SK-N-SH (cell line): ENCODE data around the gene COL12A1. TPM values are rescaled to one million over a fixed set of nuclear protein-coding genes. Genes with fewer than 3 reads are reported as not detected.

ENCODE experiments used
- CTCF ChIA-PET: fragments of 300-600, 350-600 bp; formaldehyde crosslinking; extraction: SDS; loops from one replicate; lab custom pipeline; 2021; lab: Yijun Ruan, JAX
- POLR2A ChIA-PET: fragments of 350-600 bp; sonication (Branson Sonifier 250); formaldehyde crosslinking; extraction: SDS; loops from one replicate; lab custom pipeline; 2020; ENCODE audit warnings: antibody characterized with exemption, inconsistent platforms; lab: Yijun Ruan, JAX
- DNase-seq: peaks from one replicate; pipeline ENCODE4 v3.0.0; 2012
- H2AFZ ChIP-seq: fragments of 200-600 bp; sonication (generic); 2 replicates; pipeline ENCODE4 v1.8.1; 2016; ENCODE audit warnings: antibody characterized with exemption, mild to moderate bottlenecking, low read depth
- H3F3A ChIP-seq: fragments of 200-600 bp; sonication (generic); replicated peaks from 2 replicates; pipeline ENCODE3; 2016; ENCODE audit warnings: antibody characterized with exemption, mild to moderate bottlenecking; ENCODE audit not compliant: insufficient read depth
- H3K27ac ChIP-seq, 2 experiments: fragments of 200-500 bp in 1 of 2; fragments of 200-600 bp in 1 of 2; sonication (Bioruptor generic) in 1 of 2; sonication (generic), shearing (Covaris generic) in 1 of 2; 2 replicates each; pipeline versions ENCODE4 v1.5.1 to v1.6.1; 2014 to 2016; ENCODE audit warnings: low read depth in 2 of 2, inconsistent platforms in 1 of 2, low read length in 1 of 2, mild to moderate bottlenecking in 1 of 2, mixed read lengths in 1 of 2
- H3K27me3 ChIP-seq: fragments of 200-600 bp; sonication (generic), shearing (Covaris generic); 2 replicates; pipeline ENCODE4 v1.6.1; 2016; ENCODE audit warnings: mixed run types; ENCODE audit not compliant: insufficient read depth
- H3K36me3 ChIP-seq, 2 experiments: fragments of 200-500 bp in 1 of 2; fragments of 200-600 bp in 1 of 2; sonication (Bioruptor generic) in 1 of 2; sonication (generic) in 1 of 2; replicated peaks in 1 of 2; 2 replicates each; pipeline versions ENCODE3 to v1.5.1; 2014 to 2016; ENCODE audit warnings: low read length in 1 of 2, mild to moderate bottlenecking in 1 of 2; ENCODE audit not compliant: insufficient read depth in 2 of 2, control insufficient read depth in 1 of 2
- H3K4me1 ChIP-seq, 2 experiments: fragments of 200-500 bp in 1 of 2; fragments of 200-600 bp in 1 of 2; sonication (Bioruptor generic) in 1 of 2; sonication (generic), shearing (Covaris generic) in 1 of 2; 2 replicates each; pipeline versions ENCODE4 v1.5.1 to v1.6.1; 2014 to 2016; ENCODE audit warnings: low read depth in 1 of 2, low read length in 1 of 2, mixed run types in 1 of 2; ENCODE audit not compliant: insufficient read depth in 2 of 2, control insufficient read depth in 1 of 2
- H3K4me2 ChIP-seq: fragments of 200-600 bp; sonication (generic), shearing (Covaris generic); 2 replicates; pipeline ENCODE4 v1.6.1; 2017; ENCODE audit warnings: mixed run types
- H3K4me3 ChIP-seq, 2 experiments: fragments of 200-500 bp in 1 of 2; fragments of 200-600 bp in 1 of 2; sonication (Bioruptor generic) in 1 of 2; sonication (generic), shearing (Covaris generic) in 1 of 2; 2 replicates each; pipeline versions ENCODE4 v1.5.1 to v1.8.1; 2014 to 2016; ENCODE audit warnings: low read depth in 2 of 2, inconsistent platforms in 1 of 2, low read length in 1 of 2, mild to moderate bottlenecking in 1 of 2, mixed read lengths in 1 of 2, moderate library complexity in 1 of 2
- H3K79me2 ChIP-seq: fragments of 200-600 bp; sonication (generic); 2 replicates; pipeline ENCODE4 v1.8.1; 2017; ENCODE audit warnings: mild to moderate bottlenecking; ENCODE audit not compliant: insufficient read depth
- H3K9ac ChIP-seq: fragments of 200-600 bp; sonication (generic); 2 replicates; pipeline ENCODE4 v1.6.1; 2017; ENCODE audit warnings: mixed run types
- H3K9me2 ChIP-seq: fragments of 200-600 bp; sonication (generic); 2 replicates; pipeline ENCODE4 v1.6.1; 2017; ENCODE audit warnings: mixed run types
- H3K9me3 ChIP-seq: fragments of 200-600 bp; sonication (generic); 2 replicates; pipeline ENCODE4 v1.6.1; 2017; ENCODE audit warnings: mixed run types, mild to moderate bottlenecking, moderate library complexity
- H4K20me1 ChIP-seq: fragments of 200-600 bp; sonication (generic); 2 replicates; pipeline ENCODE4 v1.6.1; 2017; ENCODE audit warnings: mild to moderate bottlenecking, mixed run types; ENCODE audit not compliant: insufficient read depth
- CHD2 ChIP-seq: fragments of 150-350 bp; IDR thresholded peaks from 2 replicates; pipeline ENCODE4 v1.6.1; 2018; ENCODE audit warnings: low read length; ENCODE audit not compliant: partially characterized antibody
- EP300 ChIP-seq, 2 experiments: IDR thresholded peaks; 2 replicates each; pipeline versions ENCODE4 v1.4.0 to v1.6.1; 2012; ENCODE audit warnings: borderline replicate concordance in 1 of 2, low read depth in 1 of 2, low read length in 1 of 2
- EZH2phosphoT487 ChIP-seq: fragments of 200-600 bp; sonication (generic); IDR thresholded peaks from 2 replicates; pipeline ENCODE4 v1.6.1; 2017; ENCODE audit warnings: low read depth, mixed run types, mild to moderate bottlenecking, antibody characterized with exemption, moderate library complexity, borderline replicate concordance
- FOXJ3 ChIP-seq: sonication (generic); formaldehyde crosslinking; IDR thresholded peaks from 2 replicates; pipeline ENCODE4 v1.5.1; 2020; ENCODE audit warnings: mild to moderate bottlenecking, missing genetic modification reagents
- FOXM1 ChIP-seq: IDR thresholded peaks from 2 replicates; pipeline ENCODE4 v1.4.0; 2012; ENCODE audit warnings: low read depth, mild to moderate bottlenecking
- IRF3 ChIP-seq: fragments of 150-350 bp; IDR thresholded peaks from 2 replicates; pipeline ENCODE4 v1.6.1; 2016; ENCODE audit warnings: mild to moderate bottlenecking, low read depth, low read length
- JUND ChIP-seq: IDR thresholded peaks from 2 replicates; pipeline ENCODE4 v1.4.0; 2012
- MAX ChIP-seq: IDR thresholded peaks from 2 replicates; pipeline ENCODE4 v1.4.0; 2012; ENCODE audit warnings: low read depth
- MXI1 ChIP-seq: IDR thresholded peaks from 2 replicates; pipeline ENCODE4 v1.6.1; 2012; ENCODE audit warnings: mild to moderate bottlenecking, low read depth, low read length, improper control_type of control experiment
- NFIC ChIP-seq: IDR thresholded peaks from 2 replicates; pipeline ENCODE4 v1.4.0; 2012; ENCODE audit warnings: borderline replicate concordance
- NRF1 ChIP-seq: IDR thresholded peaks from 2 replicates; pipeline ENCODE4 v1.6.1; 2012; ENCODE audit warnings: low read depth, mild to moderate bottlenecking, low read length
- PBX3 ChIP-seq: IDR thresholded peaks from 2 replicates; pipeline ENCODE4; 2012
- POLR2AphosphoS5 ChIP-seq: IDR thresholded peaks from 2 replicates; pipeline ENCODE4 v1.6.1; 2012; ENCODE audit warnings: low read depth, low read length
- RAD21 ChIP-seq: IDR thresholded peaks from 2 replicates; pipeline ENCODE4 v1.6.1; 2012; ENCODE audit warnings: mild to moderate bottlenecking, low read length
- RFX5 ChIP-seq: IDR thresholded peaks from 2 replicates; pipeline ENCODE4 v1.6.1; 2012; ENCODE audit warnings: mild to moderate bottlenecking, improper control_type of control experiment, low read length
- RXRA ChIP-seq: IDR thresholded peaks from 2 replicates; pipeline ENCODE4 v1.4.0; 2012; ENCODE audit warnings: low read depth, mild to moderate bottlenecking, borderline replicate concordance
- SIN3A ChIP-seq: IDR thresholded peaks from 2 replicates; pipeline ENCODE4 v1.6.1; 2012; ENCODE audit warnings: low read depth, mild to moderate bottlenecking, low read length, moderate library complexity, borderline replicate concordance
- SMC3 ChIP-seq: IDR thresholded peaks from 2 replicates; pipeline ENCODE4 v1.6.1; 2012; ENCODE audit warnings: low read depth, low read length, improper control_type of control experiment
- USF1 ChIP-seq: IDR thresholded peaks from 2 replicates; pipeline ENCODE4 v1.4.0; 2012; ENCODE audit warnings: low read depth, borderline replicate concordance
- USF2 ChIP-seq: fragments of 150-350 bp; IDR thresholded peaks from 2 replicates; pipeline ENCODE4 v1.6.1; 2017; ENCODE audit warnings: antibody characterized with exemption, low read length, low read depth, borderline replicate concordance
- YY1 ChIP-seq: IDR thresholded peaks from 2 replicates; pipeline ENCODE4 v1.4.0; 2012; ENCODE audit warnings: low read depth, mild to moderate bottlenecking
- ZBTB33 ChIP-seq: IDR thresholded peaks from 2 replicates; pipeline ENCODE4 v1.4.0; 2012; ENCODE audit warnings: low read depth, borderline replicate concordance
- WGBS: methylation state at CpG from one replicate; pipeline ENCODE4 v1.1.6; 2017; ENCODE audit warnings: low lambda C conversion rate; 5-methylcytosine and 5-hydroxymethylcytosine counted together
- polyA plus RNA-seq, 3 experiments: library from polyadenylated mRNA; depleted of rRNA; stranded (reverse); fragments of >200 nt; gene quantifications; 2 replicates each; pipeline ENCODE4 v1.2.3, GENCODE V29; 2012

COL12A1 gene
- polyA plus RNA-seq, 1 of the 3 experiments (the other 2 are of a cell fraction) = 0.03 TPM

GRCh38 chr6:75081047-75081446 lies 124.8 kb downstream of the COL12A1 start:
- no peaks in the 10 kb centered on the region for H3K4me1 ChIP-seq
- no peak overlapping the region for H3K27ac ChIP-seq
- no peaks in the 10 kb centered on the region for H3K36me3 ChIP-seq
- no peak overlapping the region for H2AFZ ChIP-seq
- no peak for DNase-seq
- no peak overlapping the region for H3K4me3 ChIP-seq
- peaks cover 22% of the 10 kb centered on the region; the same call in 1 of the 2 replicates for H3K27me3 ChIP-seq
- TF ChIP-seq JUND (no peak), MXI1 (no peak), EZH2phosphoT487 (no peak), USF1 (no peak), MAX (no peak)
- no peaks in the 10 kb centered on the region for H4K20me1 ChIP-seq
- ChIA-PET POLR2A (no interaction called here), CTCF (no interaction called here)
- no peaks in the 10 kb centered on the region for H3K79me2 ChIP-seq
- WGBS = 4% methylated on average over 2 of the region's 2 CpGs
- no peaks in the 10 kb centered on the region for H3K9me2 ChIP-seq
- H3K4me2 ChIP-seq = no peak overlapping the region
- H3K9ac ChIP-seq = no peak overlapping the region
- H3K9me3 ChIP-seq = no peaks in the 10 kb centered on the region
- H3F3A ChIP-seq = no peaks in the 10 kb centered on the region

- ChIA-PET CTCF (interaction anchor here (1.0 kb wide), 1 partner anchor 205 kb away, joined by 3 read pairs; no protein-coding TSS in a partner anchor), POLR2A (no interaction called here)
- Histone ChIP-seq H3F3A (no peaks in the 10 kb centered on the region), H3K36me3 (no peaks in the 10 kb centered on the region), H4K20me1 (no peaks in the 10 kb centered on the region), H3K79me2 (no peaks in the 10 kb centered on the region), H3K9me2 (no peaks in the 10 kb centered on the region), H3K27me3 (peaks cover 8% of the 10 kb centered on the region; the same call in 1 of the 2 replicates), H3K4me1 (no peaks in the 10 kb centered on the region), H3K9me3 (no peaks in the 10 kb centered on the region), H3K4me3 (no peak overlapping the region), H3K4me2 (no peak overlapping the region), H2AFZ (no peak overlapping the region), H3K27ac (no peak overlapping the region), H3K9ac (no peak overlapping the region)
- 10% methylated on average over 2 of the region's 2 CpGs for WGBS
- no peak for DNase-seq
- TF ChIP-seq RFX5 (no peak), POLR2AphosphoS5 (no peak), EP300 (IDR thresholded peaks at IDR 0.05; ENCODE audit: borderline replicate concordance in 1 of 2, low read depth in 1 of 2, low read length in 1 of 2) (no peak), FOXM1 (no peak), ZBTB33 (no peak), RXRA (no peak), FOXJ3 (no peak), IRF3 (no peak), SMC3 (no peak), RAD21 (no peak), YY1 (no peak), NRF1 (no peak), NFIC (no peak), USF1 (no peak), SIN3A (no peak), CHD2 (no peak), USF2 (no peak), PBX3 (no peak), MAX (no peak)
Measured at GRCh38 chr6:75079589-75079988, 126.3 kb downstream of the COL12A1 start.
